Mesothelial cell of epicardium (in vitro differentiated cells): ENCODE data around the gene AP3B1. TPM values are rescaled to one million over a fixed set of nuclear protein-coding genes. Genes with fewer than 3 reads are reported as not detected.

Source experiments
- DNase-seq, 2 experiments: peaks; one replicate each; pipeline ENCODE4 v3.0.0; 2021; ENCODE audit warnings: low spot score in 2 of 2; ENCODE audit not compliant: unreplicated experiment in 2 of 2
- H3K27ac Mint-ChIP-seq: 2 replicates; pipeline ENCODE4 v1.8.0; 2021; ENCODE audit warnings: mixed read lengths
- H3K27me3 Mint-ChIP-seq: 2 replicates; pipeline ENCODE4 v1.8.0; 2021; ENCODE audit warnings: low read depth, mixed read lengths
- H3K36me3 Mint-ChIP-seq: 2 replicates; pipeline ENCODE4 v1.8.0; 2021; ENCODE audit warnings: mixed read lengths
- H3K4me1 Mint-ChIP-seq: 2 replicates; pipeline ENCODE4 v1.8.0; 2021; ENCODE audit warnings: mixed read lengths
- H3K4me3 Mint-ChIP-seq: 2 replicates; pipeline ENCODE4 v1.8.0; 2021; ENCODE audit warnings: mild to moderate bottlenecking, moderate library complexity, mixed read lengths
- H3K9me3 Mint-ChIP-seq: 2 replicates; pipeline ENCODE4 v1.8.0; 2021; ENCODE audit warnings: mixed read lengths
- total RNA-seq: library from RNA; stranded (reverse); gene quantifications from 3 replicates; pipeline ENCODE4 v1.2.1, GENCODE V29; 2021
- TF ChIP-seq, protein P1 (sequence below): fragments of 200-600 bp; sonication (generic); IDR thresholded peaks from one replicate; pipeline ENCODE4 v1.5.0; 2021; ENCODE audit warnings: antibody characterized with exemption; ENCODE audit not compliant: unreplicated experiment

AP3B1 gene
- total RNA-seq, 1 donor from 2014 or later: 50.6 TPM

DNA sequence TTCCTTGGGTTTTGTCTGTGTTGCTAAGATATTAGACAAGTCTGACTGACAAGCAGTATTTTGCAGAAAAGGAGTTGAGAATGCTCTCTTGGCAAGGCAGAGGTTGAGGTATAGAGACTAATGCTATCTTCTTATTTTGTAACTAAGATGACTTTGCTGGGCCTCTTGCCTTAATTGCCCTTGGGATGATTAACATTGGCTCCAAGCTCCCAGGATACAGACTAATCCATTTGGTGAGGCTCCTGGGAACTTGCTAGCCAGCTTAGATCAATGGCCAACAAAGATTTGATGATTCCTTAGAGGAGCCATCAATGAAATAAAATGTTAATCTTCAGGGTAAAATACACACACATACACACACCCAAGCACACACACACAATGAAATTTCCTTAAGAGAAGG, 28.7 kb upstream of the AP3B1 start:
- no peaks in the 10 kb centered on the region for H3K36me3 Mint-ChIP-seq
- no peak for DNase-seq
- H3K27ac Mint-ChIP-seq: no peak overlapping the region
- H3K9me3 Mint-ChIP-seq: no peaks in the 10 kb centered on the region
- no peak overlapping the region for H3K4me3 Mint-ChIP-seq
- no peaks in the 10 kb centered on the region for H3K27me3 Mint-ChIP-seq
- no peaks in the 10 kb centered on the region for H3K4me1 Mint-ChIP-seq
- TF ChIP-seq, protein P1, sequence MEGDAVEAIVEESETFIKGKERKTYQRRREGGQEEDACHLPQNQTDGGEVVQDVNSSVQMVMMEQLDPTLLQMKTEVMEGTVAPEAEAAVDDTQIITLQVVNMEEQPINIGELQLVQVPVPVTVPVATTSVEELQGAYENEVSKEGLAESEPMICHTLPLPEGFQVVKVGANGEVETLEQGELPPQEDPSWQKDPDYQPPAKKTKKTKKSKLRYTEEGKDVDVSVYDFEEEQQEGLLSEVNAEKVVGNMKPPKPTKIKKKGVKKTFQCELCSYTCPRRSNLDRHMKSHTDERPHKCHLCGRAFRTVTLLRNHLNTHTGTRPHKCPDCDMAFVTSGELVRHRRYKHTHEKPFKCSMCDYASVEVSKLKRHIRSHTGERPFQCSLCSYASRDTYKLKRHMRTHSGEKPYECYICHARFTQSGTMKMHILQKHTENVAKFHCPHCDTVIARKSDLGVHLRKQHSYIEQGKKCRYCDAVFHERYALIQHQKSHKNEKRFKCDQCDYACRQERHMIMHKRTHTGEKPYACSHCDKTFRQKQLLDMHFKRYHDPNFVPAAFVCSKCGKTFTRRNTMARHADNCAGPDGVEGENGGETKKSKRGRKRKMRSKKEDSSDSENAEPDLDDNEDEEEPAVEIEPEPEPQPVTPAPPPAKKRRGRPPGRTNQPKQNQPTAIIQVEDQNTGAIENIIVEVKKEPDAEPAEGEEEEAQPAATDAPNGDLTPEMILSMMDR: no peak

DNA sequence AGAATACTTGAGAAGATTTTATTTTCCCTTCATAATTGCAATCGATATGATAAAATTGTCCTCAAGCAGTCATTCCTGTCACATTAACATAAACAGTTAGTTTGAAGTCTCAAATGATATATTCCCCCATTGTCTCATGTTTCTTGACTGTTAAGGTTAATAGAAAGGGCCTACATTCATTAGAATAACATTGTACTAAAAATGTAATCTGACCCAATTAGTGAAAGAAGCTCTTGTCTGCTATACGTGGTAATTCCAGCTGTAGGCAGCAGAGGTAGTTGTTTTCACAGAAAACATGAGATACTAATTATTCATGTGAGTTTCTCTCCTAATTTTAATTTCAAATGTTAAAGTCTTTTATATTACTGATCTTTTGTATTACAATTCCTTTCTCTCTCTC, 25.9 kb upstream of the AP3B1 start:
- Mint-ChIP-seq H3K27ac (no peak overlapping the region), H3K27me3 (no peaks in the 10 kb centered on the region), H3K4me3 (no peak overlapping the region), H3K36me3 (no peaks in the 10 kb centered on the region), H3K9me3 (peaks cover under 1% of the 10 kb centered on the region), H3K4me1 (no peaks in the 10 kb centered on the region)
- TF ChIP-seq, protein P1: no peak
- no peak for DNase-seq

DNA sequence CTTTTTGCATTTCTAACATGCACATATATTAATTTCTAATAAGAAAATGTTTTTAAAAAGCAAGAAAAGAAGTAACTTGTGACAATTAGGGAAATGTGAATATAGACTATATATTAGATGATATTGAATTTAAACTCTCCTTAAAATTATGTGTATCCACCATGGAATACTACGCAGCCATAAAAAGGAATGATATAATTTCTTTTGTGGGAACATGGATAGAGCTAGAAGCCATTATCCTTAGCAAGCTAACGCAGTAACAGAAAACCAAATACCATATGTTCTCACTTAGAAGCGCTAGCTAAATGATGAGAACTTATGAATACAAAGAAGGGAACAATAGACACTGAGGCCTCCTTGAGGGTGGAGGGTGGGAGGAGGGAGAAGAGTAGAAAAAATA, 23.8 kb upstream of the AP3B1 start:
- Mint-ChIP-seq H3K27ac (no peak overlapping the region), H3K4me1 (no peaks in the 10 kb centered on the region), H3K36me3 (no peaks in the 10 kb centered on the region), H3K4me3 (no peak overlapping the region), H3K27me3 (no peaks in the 10 kb centered on the region), H3K9me3 (peaks cover 18% of the 10 kb centered on the region)
- DNase-seq: no peak
- TF ChIP-seq, protein P1: no peak

DNA sequence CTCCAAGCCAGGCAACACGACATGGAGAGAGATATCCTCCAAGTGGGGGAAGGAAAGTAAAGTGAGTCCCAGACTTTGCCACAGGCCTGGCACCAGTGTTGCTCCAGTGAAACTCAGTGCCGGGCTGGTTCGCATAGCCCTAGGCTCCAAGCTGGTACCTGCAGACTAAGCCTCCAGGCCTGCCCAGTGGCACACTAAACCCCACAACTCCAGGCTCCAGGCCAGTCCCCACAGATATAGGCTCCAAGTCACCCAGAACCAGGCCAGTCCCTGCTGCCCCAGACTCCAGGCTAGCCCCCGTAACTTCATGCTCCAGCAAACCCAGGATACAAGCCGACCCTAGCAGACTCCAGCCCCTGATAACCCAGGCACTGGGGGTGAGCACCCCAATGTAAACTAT, 23.0 kb upstream of the AP3B1 start:
- Mint-ChIP-seq H3K36me3 (no peaks in the 10 kb centered on the region), H3K4me1 (no peaks in the 10 kb centered on the region), H3K4me3 (no peak overlapping the region), H3K27ac (no peak overlapping the region), H3K9me3 (peaks cover 18% of the 10 kb centered on the region), H3K27me3 (no peaks in the 10 kb centered on the region)
- TF ChIP-seq, protein P1: no peak
- DNase-seq: no peak

DNA sequence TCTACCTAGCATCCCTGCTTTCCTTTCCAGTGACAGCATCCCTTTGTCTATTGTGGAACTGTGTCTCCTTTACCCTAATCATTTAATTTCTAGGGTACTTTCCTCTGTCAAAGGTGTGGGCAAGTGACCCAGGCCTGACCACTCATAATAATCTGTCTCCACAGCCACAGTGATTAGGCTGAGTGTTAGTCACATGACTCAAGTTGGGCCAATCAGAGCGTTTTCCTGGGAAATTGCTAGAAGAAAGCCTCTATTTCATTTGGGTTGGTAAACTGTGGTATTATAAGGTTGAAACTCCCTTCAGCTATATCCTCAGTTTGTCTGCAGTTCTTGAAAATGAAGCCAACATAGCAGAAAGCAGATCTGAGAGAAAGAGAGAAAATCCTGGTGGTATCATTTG, 14.2 kb upstream of the AP3B1 start:
- DNase-seq: no peak
- TF ChIP-seq, protein P1: no peak
- peaks cover under 1% of the 10 kb centered on the region for H3K9me3 Mint-ChIP-seq
- H3K27ac Mint-ChIP-seq: no peak overlapping the region
- no peaks in the 10 kb centered on the region for H3K36me3 Mint-ChIP-seq
- peaks cover 2% of the 10 kb centered on the region for H3K4me1 Mint-ChIP-seq
- no peak overlapping the region for H3K4me3 Mint-ChIP-seq
- no peaks in the 10 kb centered on the region for H3K27me3 Mint-ChIP-seq

DNA sequence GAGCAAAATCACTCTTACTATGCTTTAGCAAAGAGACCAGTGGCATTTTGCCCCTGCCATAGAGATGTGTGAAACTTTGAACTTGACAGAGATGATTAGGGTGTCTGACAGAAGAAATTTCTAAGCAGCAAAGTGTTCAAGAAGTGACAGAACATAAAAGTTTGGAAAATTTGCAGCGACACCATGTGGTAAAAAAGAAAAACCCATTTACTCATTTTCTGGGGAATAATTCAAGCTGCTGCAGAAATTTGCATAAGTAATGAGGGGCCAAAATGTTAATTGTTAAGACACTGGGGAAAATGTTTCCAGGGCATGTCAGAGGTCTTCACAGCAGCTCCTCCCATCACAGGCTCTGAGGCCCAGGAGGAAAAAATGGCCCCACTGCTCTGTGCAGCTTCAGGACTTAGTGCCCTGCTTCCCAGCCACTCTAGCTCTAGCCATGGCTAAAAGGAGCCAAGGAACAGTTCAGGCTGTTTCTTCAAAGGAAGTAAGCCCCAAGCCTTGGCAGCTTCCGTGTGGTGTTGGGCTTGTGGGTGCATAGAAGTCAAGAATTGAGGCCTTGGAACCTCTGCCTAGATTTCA, 6.1 kb upstream of the AP3B1 start:
- no peak overlapping the region for H3K27ac Mint-ChIP-seq
- no peak for DNase-seq
- TF ChIP-seq, protein P1: peak; percentile 18
- H3K4me3 Mint-ChIP-seq: no peak overlapping the region
- peaks cover 3% of the 10 kb centered on the region for H3K4me1 Mint-ChIP-seq
- H3K27me3 Mint-ChIP-seq: peaks cover 4% of the 10 kb centered on the region
- no peaks in the 10 kb centered on the region for H3K36me3 Mint-ChIP-seq
- H3K9me3 Mint-ChIP-seq: peaks cover 15% of the 10 kb centered on the region
